Measurements from ENCODE around the gene SELENOT. TPM values are rescaled to one million over a fixed set of nuclear protein-coding genes. Genes with fewer than 3 reads are reported as not detected.

The SELENOT gene
- total RNA-seq, 1 experiment from 2014 or later, result 81.6 TPM

DNA sequence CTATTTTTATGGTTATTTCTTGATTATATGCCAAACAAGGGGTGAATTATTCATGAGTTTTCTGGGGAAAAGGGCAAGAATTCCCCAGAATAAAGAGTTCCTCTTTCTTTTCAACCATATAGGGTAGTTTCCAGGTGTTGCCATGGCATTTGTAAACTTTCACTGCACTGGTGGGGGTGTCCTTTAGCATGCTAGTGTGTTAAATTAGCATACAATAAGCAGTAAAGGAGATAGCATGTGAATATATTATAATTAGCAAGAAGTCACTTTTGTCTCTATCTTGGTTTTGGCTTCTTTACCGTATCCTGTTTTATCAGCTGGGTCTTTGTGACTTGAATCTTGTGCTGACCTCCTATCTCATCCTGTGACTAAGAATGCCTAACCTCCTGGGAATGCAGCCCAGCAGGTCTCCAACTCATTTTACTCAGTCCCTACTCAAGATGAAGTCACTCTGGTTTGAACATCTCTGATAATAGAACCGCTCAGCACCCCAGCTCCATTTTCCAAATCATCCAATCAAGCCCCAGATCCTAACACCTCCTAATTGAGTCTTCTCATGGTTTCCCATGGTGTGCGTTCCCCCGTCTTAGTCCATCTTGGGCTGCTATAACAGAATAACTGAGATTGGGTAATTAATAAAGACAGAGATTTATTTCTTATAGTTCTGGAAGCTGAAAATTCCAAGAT, 3.4 kb upstream of the SELENOT start:
- TF ChIP-seq, protein P1, sequence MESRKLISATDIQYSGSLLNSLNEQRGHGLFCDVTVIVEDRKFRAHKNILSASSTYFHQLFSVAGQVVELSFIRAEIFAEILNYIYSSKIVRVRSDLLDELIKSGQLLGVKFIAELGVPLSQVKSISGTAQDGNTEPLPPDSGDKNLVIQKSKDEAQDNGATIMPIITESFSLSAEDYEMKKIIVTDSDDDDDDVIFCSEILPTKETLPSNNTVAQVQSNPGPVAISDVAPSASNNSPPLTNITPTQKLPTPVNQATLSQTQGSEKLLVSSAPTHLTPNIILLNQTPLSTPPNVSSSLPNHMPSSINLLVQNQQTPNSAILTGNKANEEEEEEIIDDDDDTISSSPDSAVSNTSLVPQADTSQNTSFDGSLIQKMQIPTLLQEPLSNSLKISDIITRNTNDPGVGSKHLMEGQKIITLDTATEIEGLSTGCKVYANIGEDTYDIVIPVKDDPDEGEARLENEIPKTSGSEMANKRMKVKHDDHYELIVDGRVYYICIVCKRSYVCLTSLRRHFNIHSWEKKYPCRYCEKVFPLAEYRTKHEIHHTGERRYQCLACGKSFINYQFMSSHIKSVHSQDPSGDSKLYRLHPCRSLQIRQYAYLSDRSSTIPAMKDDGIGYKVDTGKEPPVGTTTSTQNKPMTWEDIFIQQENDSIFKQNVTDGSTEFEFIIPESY (IDR thresholded peaks at IDR 0.05; ENCODE audit: extremely low read depth, insufficient replicate concordance, low read length), result no peak
- TF ChIP-seq ELF1 (IDR thresholded peaks at IDR 0.05; ENCODE audit: borderline replicate concordance, low read depth) (no peak), CBX3 (IDR thresholded peaks at IDR 0.05; ENCODE audit: low read depth) (0 out of 2 replicates have a peak, but pooled peaks have one; percentile 15), JUND (IDR thresholded peaks at IDR 0.05) (peak; percentile 83), TCF7L2 (IDR thresholded peaks at IDR 0.05; ENCODE audit: borderline replicate concordance, extremely low read depth, insufficient read depth, insufficient read length) (no peak), YY1 (IDR thresholded peaks at IDR 0.05; ENCODE audit: extremely low read depth, insufficient replicate concordance, low read depth, low read length) (peak; percentile 43), CEBPB (IDR thresholded peaks at IDR 0.05; ENCODE audit: low read depth) (peak; percentile 59), SRF (IDR thresholded peaks at IDR 0.05; ENCODE audit: low read depth) (peak; percentile 20; the same call in 1 of the 2 replicates), FOSL1 (IDR thresholded peaks at IDR 0.05; ENCODE audit: low read depth) (peak; percentile 90), SP1 (IDR thresholded peaks at IDR 0.05; ENCODE audit: low read depth) (peak; percentile 88)
- H3K79me2 ChIP-seq (ENCODE audit: insufficient read depth, low read length), result peaks cover 90% of the 10 kb centered on the region
- H4K20me1 ChIP-seq (ENCODE audit: insufficient read depth), result no peaks in the 10 kb centered on the region
- H3K9ac ChIP-seq (ENCODE audit: low read length), result peak overlapping the region; percentile 44
- H3K36me3 ChIP-seq (ENCODE audit: control insufficient read depth in 1 of 2, insufficient read depth in 2 of 2, low read length in 2 of 2), result no peaks in the 10 kb centered on the region
- no peak overlapping the region for H2AFZ ChIP-seq (ENCODE audit: low read depth, low read length, poor library complexity, severe bottlenecking)
- BruUV-seq (replicated peaks), result no TSS peak
- CTCF ChIA-PET, result no interaction called here
- H3K27me3 ChIP-seq (ENCODE audit: insufficient read depth, low read length), result no peaks in the 10 kb centered on the region
- no peaks in the 10 kb centered on the region for H3K9me2 ChIP-seq (ENCODE audit: insufficient read depth)
- H3K4me1 ChIP-seq (ENCODE audit: control insufficient read depth in 1 of 2, insufficient read depth in 2 of 2, low read length in 2 of 2), result peaks cover 15 to 48% of the 10 kb centered on the region in 2 experiments
- RAD21 ChIA-PET (ENCODE audit: low non-redundant PET in 1 of 2, low total read pairs in 2 of 2, uncharacterized antibody in 2 of 2, unreplicated experiment in 2 of 2), result no interaction called here
- intact Hi-C loops (cut with micrococcal nuclease), result loop anchor here (5.0 kb wide), 2 partner anchors 52 to 163 kb away; partner anchors contain the start of genes EIF2A, SERP1 and SIAH2
- no peaks in the 10 kb centered on the region for H3K9me3 ChIP-seq (ENCODE audit: control insufficient read depth in 1 of 2, insufficient read depth in 1 of 2, low read depth in 1 of 2, low read length in 2 of 2)
- peak overlapping the region in 1 of 2 experiments; percentile 26; a peak in 2 of 4 replicates for H3K4me3 ChIP-seq (replicated peaks in 1 of 2; ENCODE audit: low read depth in 1 of 2, low read length in 2 of 2)
- POLR2A ChIA-PET, result no interaction called here
- peak overlapping the region; percentile 28; the same call in 1 of the 2 replicates for H3K27ac ChIP-seq (ENCODE audit: low read depth, low read length)
- ATAC-seq (peak; percentile 41), DNase-seq (ENCODE audit: low read depth, low spot score) (peak; percentile 64)
- H3K4me2 ChIP-seq (ENCODE audit: low read length), result peak overlapping the region; percentile 60
